Measurements from ENCODE around the gene SIMC1. TPM values are rescaled to one million over a fixed set of nuclear protein-coding genes. Genes with fewer than 3 reads are reported as not detected.

Gene SIMC1
- total RNA-seq, 6 experiments from 2014 or later = 11.1 to 14.2 (median 13.0) TPM

DNA sequence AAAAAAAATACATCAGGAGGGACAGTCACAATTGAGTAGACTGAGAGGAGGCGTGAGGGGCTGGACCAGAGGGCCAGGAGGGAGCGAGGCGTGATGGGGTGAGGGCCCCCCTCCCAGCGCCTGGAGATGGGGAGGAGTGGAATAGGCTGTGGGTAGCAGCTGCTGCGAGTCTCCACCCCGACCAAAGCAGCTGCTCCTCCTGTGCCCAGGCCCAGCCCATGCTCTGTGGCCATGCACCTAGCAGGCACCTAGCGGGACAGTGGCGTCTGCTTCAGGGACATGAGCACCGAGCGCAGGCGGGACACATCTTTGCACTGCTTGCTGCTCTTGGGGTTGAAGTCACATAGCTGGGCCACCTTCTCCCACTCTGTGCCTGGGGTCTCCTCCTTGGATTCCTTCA is 154.3 kb downstream of the SIMC1 start:
- Mint-ChIP-seq H3K4me3 (no peak overlapping the region), H3K27me3 (ENCODE audit: insufficient read depth) (peaks cover 5% of the 10 kb centered on the region), H3K36me3 (ENCODE audit: low read depth) (peaks cover 25% of the 10 kb centered on the region), H3K9me3 (no peaks in the 10 kb centered on the region), H3K27ac (no peak overlapping the region), H3K4me1 (ENCODE audit: low read depth) (peaks cover 7% of the 10 kb centered on the region; the same call in 1 of the 2 replicates)
- DNase-seq = no peak
- TF ChIP-seq, protein P1, sequence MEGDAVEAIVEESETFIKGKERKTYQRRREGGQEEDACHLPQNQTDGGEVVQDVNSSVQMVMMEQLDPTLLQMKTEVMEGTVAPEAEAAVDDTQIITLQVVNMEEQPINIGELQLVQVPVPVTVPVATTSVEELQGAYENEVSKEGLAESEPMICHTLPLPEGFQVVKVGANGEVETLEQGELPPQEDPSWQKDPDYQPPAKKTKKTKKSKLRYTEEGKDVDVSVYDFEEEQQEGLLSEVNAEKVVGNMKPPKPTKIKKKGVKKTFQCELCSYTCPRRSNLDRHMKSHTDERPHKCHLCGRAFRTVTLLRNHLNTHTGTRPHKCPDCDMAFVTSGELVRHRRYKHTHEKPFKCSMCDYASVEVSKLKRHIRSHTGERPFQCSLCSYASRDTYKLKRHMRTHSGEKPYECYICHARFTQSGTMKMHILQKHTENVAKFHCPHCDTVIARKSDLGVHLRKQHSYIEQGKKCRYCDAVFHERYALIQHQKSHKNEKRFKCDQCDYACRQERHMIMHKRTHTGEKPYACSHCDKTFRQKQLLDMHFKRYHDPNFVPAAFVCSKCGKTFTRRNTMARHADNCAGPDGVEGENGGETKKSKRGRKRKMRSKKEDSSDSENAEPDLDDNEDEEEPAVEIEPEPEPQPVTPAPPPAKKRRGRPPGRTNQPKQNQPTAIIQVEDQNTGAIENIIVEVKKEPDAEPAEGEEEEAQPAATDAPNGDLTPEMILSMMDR (IDR thresholded peaks at IDR 0.05) = no peak

DNA sequence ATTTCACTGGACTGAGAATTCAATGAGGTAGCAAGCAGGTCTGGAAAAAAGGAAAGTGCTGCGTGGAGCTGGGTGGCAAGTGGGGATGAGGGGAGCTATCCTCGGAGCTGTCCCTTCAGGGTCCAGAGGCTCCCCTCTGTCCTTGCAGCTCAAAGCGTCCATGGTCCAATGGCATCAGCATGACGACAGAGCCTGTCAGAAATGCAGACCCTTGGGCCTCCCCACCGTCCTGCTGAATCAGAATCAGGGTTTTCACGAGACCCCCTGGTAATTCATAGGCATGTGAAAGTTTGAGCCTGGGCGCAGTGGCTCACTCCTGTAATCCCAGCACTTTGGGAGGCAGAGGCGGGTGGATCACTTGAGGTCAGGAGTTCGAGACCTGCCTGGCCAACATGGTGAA is 155.9 kb downstream of the SIMC1 start:
- no peak for DNase-seq
- peaks cover 25% of the 10 kb centered on the region for H3K36me3 Mint-ChIP-seq (ENCODE audit: low read depth)
- no peak overlapping the region for H3K27ac Mint-ChIP-seq
- TF ChIP-seq, protein P1 (IDR thresholded peaks at IDR 0.05) = no peak
- H3K4me3 Mint-ChIP-seq = no peak overlapping the region
- H3K9me3 Mint-ChIP-seq = no peaks in the 10 kb centered on the region
- H3K27me3 Mint-ChIP-seq (ENCODE audit: insufficient read depth) = peaks cover 4% of the 10 kb centered on the region
- H3K4me1 Mint-ChIP-seq (ENCODE audit: low read depth) = 0 out of 2 replicates have a peak, but pooled peaks cover 7% of the 10 kb centered on the region

DNA sequence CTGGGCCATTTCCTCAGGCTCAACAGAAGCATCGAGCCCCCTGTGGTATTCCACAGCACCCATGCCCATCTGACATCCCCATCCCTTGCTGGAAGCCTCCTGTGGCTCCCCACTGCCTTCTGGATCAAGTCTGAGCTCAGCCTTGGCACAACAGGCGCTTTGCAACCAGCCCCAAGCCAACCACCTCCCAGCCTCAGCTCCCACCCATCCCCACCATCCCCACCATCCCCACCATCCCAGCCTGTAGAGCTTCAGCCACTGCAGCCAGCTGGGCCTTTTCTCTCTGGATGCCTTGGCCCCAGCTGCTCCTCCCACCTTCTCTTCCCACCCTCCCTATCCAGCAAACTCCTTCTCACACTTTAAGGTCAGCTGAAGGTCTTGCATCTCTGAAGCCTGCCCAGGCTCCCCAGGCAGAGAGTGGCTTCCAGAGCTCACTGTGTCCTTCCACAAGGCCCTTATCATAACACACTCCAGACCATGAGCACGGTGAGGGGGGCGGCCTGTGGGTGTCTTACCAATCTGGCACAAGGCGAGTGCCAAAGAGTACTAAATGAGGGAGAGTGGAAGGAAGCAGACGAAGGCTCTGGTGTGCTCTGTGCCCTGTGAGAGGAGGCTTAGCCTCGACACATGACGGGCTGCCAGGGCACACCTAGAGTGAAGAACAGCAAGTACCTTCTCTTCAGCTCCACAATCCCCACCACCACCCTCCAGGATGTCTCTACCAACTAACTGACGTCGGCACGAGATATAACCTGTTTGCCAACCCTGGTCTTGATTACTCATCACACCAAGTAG is 156.9 kb downstream of the SIMC1 start:
- Mint-ChIP-seq H3K36me3 (ENCODE audit: low read depth) (peaks cover 23% of the 10 kb centered on the region), H3K27me3 (ENCODE audit: insufficient read depth) (peaks cover 4% of the 10 kb centered on the region; the same call in 1 of the 2 replicates), H3K9me3 (no peaks in the 10 kb centered on the region), H3K4me1 (ENCODE audit: low read depth) (no peaks in the 10 kb centered on the region), H3K27ac (no peak overlapping the region), H3K4me3 (no peak overlapping the region)
- TF ChIP-seq, protein P1 (IDR thresholded peaks at IDR 0.05) = no peak
- no peak for DNase-seq

Small RNAs within 50 kb of the gene (microRNA-seq; reads per million reads assigned to microRNA genes)
- gene MIR1271 = 6.2 reads per million

Other genes with a start within 250 kb of the SIMC1 start
- gene KIAA1191, start 123.3 kb downstream of the SIMC1 start, total RNA-seq (2021; fragmentation: NEBNext Ultra II Directional; extraction: Animal tissue kit (Norgen Biotek cat#: 25700)) = 100 to 1,000 TPM in 3 of 6 experiments, 10 to 100 TPM in 3; 82.4 to 111 (median 95.6) TPM
- 1 to 10 TPM; 6.6 to 8.9 (median 8.0) TPM for gene ARL10, start 127.1 kb downstream of the SIMC1 start, total RNA-seq (2021; fragmentation: NEBNext Ultra II Directional; extraction: Animal tissue kit (Norgen Biotek cat#: 25700))
- gene NOP16, start 150.2 kb downstream of the SIMC1 start, total RNA-seq (2021; fragmentation: NEBNext Ultra II Directional; extraction: Animal tissue kit (Norgen Biotek cat#: 25700)) = 10 to 100 TPM; 27.8 to 48.7 (median 33.2) TPM
- gene HIGD2A, start 150.3 kb downstream of the SIMC1 start, total RNA-seq (2021; fragmentation: NEBNext Ultra II Directional; extraction: Animal tissue kit (Norgen Biotek cat#: 25700)) = 100 to 1,000 TPM in 4 of 6 experiments, 10 to 100 TPM in 2; 90.4 to 109 (median 105) TPM
- gene CLTB, start 178.1 kb downstream of the SIMC1 start, total RNA-seq (2021; fragmentation: NEBNext Ultra II Directional; extraction: Animal tissue kit (Norgen Biotek cat#: 25700)) = 100 to 1,000 TPM; 178 to 226 (median 202) TPM
- 10 to 100 TPM; 43.4 to 53.1 (median 49.3) TPM for gene FAF2, start 210.0 kb downstream of the SIMC1 start, total RNA-seq (2021; fragmentation: NEBNext Ultra II Directional; extraction: Animal tissue kit (Norgen Biotek cat#: 25700))

All from HFFc6 (cell line).